GM12872 (cell line): ENCODE results near the gene SERINC4.

ENCODE experiments used
- CTCF ChIP-seq: IDR thresholded peaks from 3 replicates; pipeline ENCODE4 v1.5.1; 2011; ENCODE audit warnings: low read depth, mild to moderate bottlenecking, low read length, moderate library complexity; ENCODE audit not compliant: insufficient read depth

The SERINC4 gene

GRCh38 chr15:43795197-43795596 is 4.8 kb downstream of the SERINC4 start:
- no peak for TF ChIP-seq CTCF

GRCh38 chr15:43794269-43795037 is 5.6 kb downstream of the SERINC4 start:
- no peak for TF ChIP-seq CTCF

- no peak for TF ChIP-seq CTCF
Measured at GRCh38 chr15:43793647-43794046, 6.4 kb downstream of the SERINC4 start.

- TF ChIP-seq CTCF: no peak
Measured at GRCh38 chr15:43792761-43793476, 7.1 kb downstream of the SERINC4 start.

- no peak for TF ChIP-seq CTCF
Measured at GRCh38 chr15:43791993-43792760, 7.8 kb downstream of the SERINC4 start, which contains the start of gene SERF2. TSS of gene SERF2 (plus strand) at chr15:43792320. CDS start at chr15:43792377, 57 bp downstream.

GRCh38 chr15:43789409-43789808 is 10.6 kb downstream of the SERINC4 start:
- no peak for TF ChIP-seq CTCF

- no peak for TF ChIP-seq CTCF
Measured at GRCh38 chr15:43779016-43779415, 21.0 kb downstream of the SERINC4 start.
